PFSK-1 (cell line): Measurements from ENCODE around the gene FOSB.

Source experiments
- FOXP2 ChIP-seq: optimal IDR thresholded peaks from 2 replicates; pipeline ENCODE3; 2011; ENCODE audit warnings: borderline replicate concordance, control low read depth, inconsistent platforms; ENCODE audit not compliant: insufficient read depth; ENCODE audit errors: extremely low read length, extremely low read depth
- POLR2AphosphoS5 ChIP-seq: IDR thresholded peaks from 2 replicates; pipeline ENCODE4 v1.6.1; 2012; ENCODE audit warnings: low read depth, mild to moderate bottlenecking, control low read depth, low read length, moderate library complexity
- SIN3A ChIP-seq: IDR thresholded peaks from 2 replicates; pipeline ENCODE4 v1.6.1; 2012; ENCODE audit warnings: mild to moderate bottlenecking, low read length, moderate library complexity, borderline replicate concordance; ENCODE audit not compliant: insufficient read depth
- TAF1 ChIP-seq: IDR thresholded peaks from 2 replicates; pipeline ENCODE4 v1.6.1; 2012; ENCODE audit warnings: low read length, control low read depth, borderline replicate concordance; ENCODE audit not compliant: insufficient read depth
- TF ChIP-seq, protein P1 (sequence below), 2 experiments: IDR thresholded peaks; 2 replicates each; pipeline versions ENCODE4 v1.6.1 to v1.8.0; 2011 to 2012; ENCODE audit warnings: low read depth in 2 of 2, low read length in 2 of 2, control low read depth in 1 of 2, inconsistent platforms in 1 of 2, mild to moderate bottlenecking in 1 of 2, moderate library complexity in 1 of 2; ENCODE audit not compliant: insufficient read depth in 1 of 2

FOSB gene

DNA sequence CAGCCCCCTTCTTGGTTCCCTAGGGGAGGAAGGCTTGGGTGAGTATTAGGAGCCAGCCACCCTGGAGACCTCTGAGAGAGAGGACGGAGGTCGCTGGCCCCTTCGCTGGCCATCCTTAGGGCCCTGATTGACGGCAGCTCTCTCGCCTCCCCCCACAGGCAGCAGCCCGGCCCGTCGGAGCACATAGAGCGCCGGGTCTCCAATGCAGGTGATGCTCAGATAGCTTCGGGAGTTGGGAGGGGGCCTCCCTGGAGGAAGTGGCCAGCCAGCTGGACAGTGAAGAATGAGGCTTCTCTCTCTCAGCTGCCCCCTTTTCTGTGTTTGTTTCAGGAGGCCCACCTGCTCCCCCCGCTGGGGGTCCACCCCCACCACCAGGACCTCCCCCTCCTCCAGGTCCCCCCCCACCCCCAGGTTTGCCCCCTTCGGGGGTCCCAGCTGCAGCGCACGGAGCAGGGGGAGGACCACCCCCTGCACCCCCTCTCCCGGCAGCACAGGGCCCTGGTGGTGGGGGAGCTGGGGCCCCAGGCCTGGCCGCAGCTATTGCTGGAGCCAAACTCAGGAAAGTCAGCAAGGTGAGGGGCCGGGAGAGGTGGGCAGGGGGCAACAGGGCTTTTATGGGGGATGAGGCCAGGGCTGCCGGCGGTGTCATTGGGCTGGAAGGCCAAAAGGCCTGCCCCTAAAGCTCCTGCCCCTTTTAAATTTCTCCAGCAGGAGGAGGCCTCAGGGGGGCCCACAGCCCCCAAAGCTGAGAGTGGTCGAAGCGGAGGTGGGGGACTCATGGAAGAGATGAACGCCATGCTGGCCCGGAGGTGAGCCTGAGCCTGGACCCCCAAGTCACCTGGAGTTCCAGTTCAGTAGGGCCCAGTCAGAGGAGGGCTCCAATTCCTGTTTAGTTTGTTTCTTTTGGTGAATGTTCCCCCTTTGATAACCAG, 54.5 kb downstream of the FOSB start:
- TF ChIP-seq SIN3A, result no peak
- no peak for TF ChIP-seq FOXP2
- no peak for TF ChIP-seq TAF1
- no peak for TF ChIP-seq POLR2AphosphoS5
- TF ChIP-seq, protein P1, sequence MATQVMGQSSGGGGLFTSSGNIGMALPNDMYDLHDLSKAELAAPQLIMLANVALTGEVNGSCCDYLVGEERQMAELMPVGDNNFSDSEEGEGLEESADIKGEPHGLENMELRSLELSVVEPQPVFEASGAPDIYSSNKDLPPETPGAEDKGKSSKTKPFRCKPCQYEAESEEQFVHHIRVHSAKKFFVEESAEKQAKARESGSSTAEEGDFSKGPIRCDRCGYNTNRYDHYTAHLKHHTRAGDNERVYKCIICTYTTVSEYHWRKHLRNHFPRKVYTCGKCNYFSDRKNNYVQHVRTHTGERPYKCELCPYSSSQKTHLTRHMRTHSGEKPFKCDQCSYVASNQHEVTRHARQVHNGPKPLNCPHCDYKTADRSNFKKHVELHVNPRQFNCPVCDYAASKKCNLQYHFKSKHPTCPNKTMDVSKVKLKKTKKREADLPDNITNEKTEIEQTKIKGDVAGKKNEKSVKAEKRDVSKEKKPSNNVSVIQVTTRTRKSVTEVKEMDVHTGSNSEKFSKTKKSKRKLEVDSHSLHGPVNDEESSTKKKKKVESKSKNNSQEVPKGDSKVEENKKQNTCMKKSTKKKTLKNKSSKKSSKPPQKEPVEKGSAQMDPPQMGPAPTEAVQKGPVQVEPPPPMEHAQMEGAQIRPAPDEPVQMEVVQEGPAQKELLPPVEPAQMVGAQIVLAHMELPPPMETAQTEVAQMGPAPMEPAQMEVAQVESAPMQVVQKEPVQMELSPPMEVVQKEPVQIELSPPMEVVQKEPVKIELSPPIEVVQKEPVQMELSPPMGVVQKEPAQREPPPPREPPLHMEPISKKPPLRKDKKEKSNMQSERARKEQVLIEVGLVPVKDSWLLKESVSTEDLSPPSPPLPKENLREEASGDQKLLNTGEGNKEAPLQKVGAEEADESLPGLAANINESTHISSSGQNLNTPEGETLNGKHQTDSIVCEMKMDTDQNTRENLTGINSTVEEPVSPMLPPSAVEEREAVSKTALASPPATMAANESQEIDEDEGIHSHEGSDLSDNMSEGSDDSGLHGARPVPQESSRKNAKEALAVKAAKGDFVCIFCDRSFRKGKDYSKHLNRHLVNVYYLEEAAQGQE (IDR thresholded peaks at IDR 0.05; ENCODE audit: insufficient read depth in 1 of 2, low read depth in 2 of 2, low read length in 2 of 2), result no peak

DNA sequence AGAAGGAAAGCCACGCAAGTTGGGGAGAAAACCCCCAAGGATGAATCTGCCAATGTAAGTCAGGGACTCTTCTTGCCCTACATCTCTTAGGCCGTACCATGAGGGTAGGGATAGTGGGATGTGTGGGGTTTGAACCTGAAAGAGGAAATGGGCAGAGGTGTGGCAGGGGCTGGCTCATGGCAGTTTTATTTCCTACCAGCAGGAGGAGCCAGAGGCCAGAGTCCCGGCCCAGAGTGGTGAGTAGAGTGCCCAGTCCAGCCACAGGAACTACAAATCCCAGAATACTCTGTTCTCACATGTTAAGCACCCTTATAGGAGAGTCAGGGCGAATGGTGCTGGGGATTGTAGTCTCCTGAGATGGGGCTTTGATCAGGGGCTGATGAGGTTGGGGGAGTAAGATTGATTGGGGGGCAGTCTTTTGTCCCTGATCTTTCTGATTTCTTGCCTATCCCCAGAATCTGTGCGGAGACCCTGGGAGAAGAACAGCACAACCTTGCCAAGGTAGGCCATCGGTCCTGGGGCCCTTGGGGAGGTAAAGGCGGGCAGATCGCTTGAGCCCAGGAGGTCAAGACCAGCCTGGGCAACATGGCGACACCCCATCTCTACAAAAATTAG, 56.0 kb downstream of the FOSB start:
- TF ChIP-seq SIN3A, result no peak

DNA sequence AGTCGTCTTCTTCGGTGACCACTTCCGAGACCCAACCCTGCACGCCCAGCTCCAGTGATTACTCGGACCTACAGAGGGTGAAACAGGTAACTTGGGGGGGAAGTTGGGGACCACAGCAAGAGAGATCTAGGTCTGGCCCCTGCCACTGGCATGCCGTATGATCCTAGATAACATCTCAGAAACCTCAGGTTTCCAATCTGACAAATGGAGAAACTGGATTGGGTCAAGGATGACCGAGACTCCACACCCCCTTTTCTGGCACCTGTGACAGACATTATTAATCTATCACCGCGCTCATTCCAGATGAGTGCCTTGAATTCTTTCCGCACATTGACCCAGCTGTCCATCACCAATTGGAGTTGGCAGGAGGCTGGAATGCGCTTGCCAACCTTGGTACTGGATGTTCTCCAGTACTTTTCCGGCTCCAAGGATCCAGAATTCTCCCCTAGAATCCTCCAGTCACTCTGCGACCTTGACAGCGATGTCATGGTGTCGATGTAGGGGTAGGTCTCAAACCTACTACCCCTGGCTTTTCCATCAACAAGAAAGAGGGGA, 56.9 kb downstream of the FOSB start:
- TF ChIP-seq FOXP2, result no peak
- no peak for TF ChIP-seq POLR2AphosphoS5
- no peak for TF ChIP-seq SIN3A
- TF ChIP-seq TAF1, result no peak
- TF ChIP-seq, protein P1 (IDR thresholded peaks at IDR 0.05; ENCODE audit: insufficient read depth in 1 of 2, low read depth in 2 of 2, low read length in 2 of 2), result no peak
